Muscle of arm (tissue), 12 donors: ENCODE results near the gene DMAC2L. TPM values are rescaled to one million over a fixed set of nuclear protein-coding genes. Genes with fewer than 3 reads are reported as not detected.
A peak's percentile ranks its signal among the peaks of the same experiment; 100 is the strongest.

Experiments
- DNase-seq: peaks from one replicate; pipeline ENCODE4 v3.0.0-alpha.2; 2013
- polyA plus RNA-seq, 12 donors: library from polyadenylated mRNA; unstranded; fragments of 120-200 nt; gene quantifications; one replicate each; pipeline ENCODE4 v1.2.1, GENCODE V29; 2013; ENCODE audit not compliant: insufficient read length in 12 of 12

The DMAC2L gene
- polyA plus RNA-seq, 12 donors: 15.2 to 53.6 (median 17.5) TPM

GRCh38 chr14:50319721-50320120, 7.6 kb downstream of the DMAC2L start:
- no peak for DNase-seq

GRCh38 chr14:50320283-50320682, 8.2 kb downstream of the DMAC2L start:
- DNase-seq: no peak

- peak; percentile 88 for DNase-seq
Observed at GRCh38 chr14:50321009-50321660, 9.0 kb downstream of the DMAC2L start.

GRCh38 chr14:50331596-50331995, 19.5 kb downstream of the DMAC2L start:
- DNase-seq: no peak

- DNase-seq: no peak
Observed at GRCh38 chr14:50333014-50333509, 20.9 kb downstream of the DMAC2L start.

- no peak for DNase-seq
Observed at GRCh38 chr14:50334211-50334610, 22.1 kb downstream of the DMAC2L start.

GRCh38 chr14:50335389-50335788, 23.3 kb downstream of the DMAC2L start:
- peak; percentile 82 for DNase-seq

GRCh38 chr14:50335989-50336824, 24.1 kb downstream of the DMAC2L start:
- DNase-seq: no peak

- DNase-seq: no peak
Observed at GRCh38 chr14:50338587-50338986, 26.5 kb downstream of the DMAC2L start.

- no peak for DNase-seq
Observed at GRCh38 chr14:50339178-50339804, 27.2 kb downstream of the DMAC2L start.

- DNase-seq: no peak
Observed at GRCh38 chr14:50340045-50340444, 27.9 kb downstream of the DMAC2L start.

- DNase-seq: no peak
Observed at GRCh38 chr14:50340963-50341362, 28.8 kb downstream of the DMAC2L start.

- peak; percentile 47 for DNase-seq
Observed at GRCh38 chr14:50342221-50343078, 30.3 kb downstream of the DMAC2L start.

- no peak for DNase-seq
Observed at GRCh38 chr14:50343434-50343833, 31.3 kb downstream of the DMAC2L start.

GRCh38 chr14:50344116-50344775, 32.1 kb downstream of the DMAC2L start:
- DNase-seq: no peak

GRCh38 chr14:50344876-50345563, 32.9 kb downstream of the DMAC2L start:
- DNase-seq: no peak

GRCh38 chr14:50345846-50346422, 33.8 kb downstream of the DMAC2L start:
- no peak for DNase-seq

- no peak for DNase-seq
Observed at GRCh38 chr14:50347521-50347920, 35.4 kb downstream of the DMAC2L start.

GRCh38 chr14:50348933-50349332, 36.8 kb downstream of the DMAC2L start:
- no peak for DNase-seq

GRCh38 chr14:50350975-50351374, 38.9 kb downstream of the DMAC2L start:
- no peak for DNase-seq
